ENCODE results near the gene PKP2. TPM values are rescaled to one million over a fixed set of nuclear protein-coding genes. Genes with fewer than 3 reads are reported as not detected.

Gene PKP2
- total RNA-seq, 1 experiment from 2014 or later: 18.4 TPM

- no peaks in the 10 kb centered on the region for H3K4me1 ChIP-seq (ENCODE audit: insufficient read depth, low read length)
- WGBS (ENCODE audit: extremely low coverage, insufficient read length, low lambda C conversion rate): no CpG with 5 or more reads among the region's 2 CpGs
Observed at GRCh38 chr12:32743264-32743663, 153.3 kb downstream of the PKP2 start.

More at GRCh38 chr12:32743264-32743663, 153.3 kb downstream of the PKP2 start:
- Histone ChIP-seq H4K20me1 (ENCODE audit: control insufficient read depth, insufficient read depth, insufficient read length) (no peaks in the 10 kb centered on the region), H2AFZ (ENCODE audit: low read length) (no peak overlapping the region), H4K8ac (replicated peaks; ENCODE audit: insufficient read length, low read depth, low read length) (no peak overlapping the region), H3T11ph (ENCODE audit: low read length) (no peak overlapping the region), H3K4ac (ENCODE audit: low read depth, low read length) (no peak overlapping the region), H2BK12ac (ENCODE audit: insufficient read length, low read depth, low read length) (no peak overlapping the region), H3K23ac (ENCODE audit: insufficient read length, low read depth, low read length) (no peak overlapping the region), H2BK20ac (ENCODE audit: low read depth, low read length, poor library complexity, severe bottlenecking) (no peak overlapping the region), H2BK120ac (ENCODE audit: low read depth, low read length, poor library complexity, severe bottlenecking) (no peak overlapping the region), H4K91ac (ENCODE audit: insufficient read length, low read depth, low read length) (no peak overlapping the region), H3K9ac (ENCODE audit: extremely low read depth, insufficient read length, low read length) (no peak overlapping the region), H3K9me3 (ENCODE audit: control insufficient read depth, low read depth, low read length) (no peaks in the 10 kb centered on the region), H3K27ac (ENCODE audit: insufficient read length, low read depth, low read length) (no peak overlapping the region), H3K14ac (ENCODE audit: insufficient read depth, low read length) (no peak overlapping the region), H3K23me2 (ENCODE audit: insufficient read length, low read depth, low read length, poor library complexity, severe bottlenecking) (no peaks in the 10 kb centered on the region), H3K4me2 (ENCODE audit: insufficient read depth, insufficient read length, low read length) (no peak overlapping the region), H2BK5ac (ENCODE audit: insufficient read length, low read length) (no peak overlapping the region), H3K79me1 (ENCODE audit: insufficient read depth, low read depth, low read length, poor library complexity, severe bottlenecking) (no peaks in the 10 kb centered on the region), H3K56ac (ENCODE audit: insufficient read length, low read depth, low read length) (no peak overlapping the region), H2AK5ac (ENCODE audit: insufficient read length, low read length) (no peak overlapping the region), H3K18ac (ENCODE audit: insufficient read length, low read depth, low read length) (no peak overlapping the region), H3K79me2 (ENCODE audit: insufficient read depth, low read length) (no peaks in the 10 kb centered on the region), H3K27me3 (ENCODE audit: insufficient read depth, low read length) (no peaks in the 10 kb centered on the region), H4K5ac (ENCODE audit: insufficient read length, low read depth, low read length) (no peak overlapping the region), H2BK15ac (ENCODE audit: low read depth, low read length) (no peak overlapping the region)
- DNase-seq: no peak
- Mint-ChIP-seq H3K36me3 (ENCODE audit: insufficient read depth in 1 of 3, low read depth in 3 of 3) (peaks cover 32 to 84% (median 79%) of the 10 kb centered on the region in 3 experiments), H3K9me3 (no peaks in the 10 kb centered on the region), H3K4me3 (no peak overlapping the region), H3K27ac (no peak overlapping the region), H3K27me3 (ENCODE audit: low read depth) (no peaks in the 10 kb centered on the region), H3K4me1 (peaks cover 13 to 15% of the 10 kb centered on the region in 2 experiments)
- no peak for TF ChIP-seq CTCF (conservative IDR thresholded peaks at IDR 0.05)
